GM19324 (cell line): ENCODE results near the gene EDN3.
"Not testable (repeated sequence)": the region's sequence is repeated elsewhere in the genome, so short reads cannot be mapped to it uniquely, and the experiment has no call there.

Source experiments
- ATAC-seq: cut with Tn5 transposase; IDR thresholded peaks from one replicate; pipeline ENCODE4 v1.9.1; 2021; ENCODE audit warnings: mild to moderate bottlenecking, moderate library complexity; ENCODE audit not compliant: unreplicated experiment, low FRiP score

The EDN3 gene

GRCh38 chr20:59358793-59359192, 58.4 kb downstream of the EDN3 start:
- not testable (repeated sequence) for ATAC-seq

- no peak for ATAC-seq
Observed at GRCh38 chr20:59359906-59360725, 59.7 kb downstream of the EDN3 start.

GRCh38 chr20:59360934-59361333, 60.5 kb downstream of the EDN3 start:
- ATAC-seq = no peak

GRCh38 chr20:59361411-59361810, 61.0 kb downstream of the EDN3 start:
- no peak for ATAC-seq

GRCh38 chr20:59363101-59363500, 62.7 kb downstream of the EDN3 start:
- ATAC-seq = no peak

- no peak for ATAC-seq
Observed at GRCh38 chr20:59364611-59365010, 64.2 kb downstream of the EDN3 start.

- no peak for ATAC-seq
Observed at GRCh38 chr20:59365611-59366285, 65.3 kb downstream of the EDN3 start.

- no peak for ATAC-seq
Observed at GRCh38 chr20:59371431-59371830, 71.0 kb downstream of the EDN3 start.

- ATAC-seq = no peak
Observed at GRCh38 chr20:59374261-59374660, 73.8 kb downstream of the EDN3 start.

GRCh38 chr20:59375541-59375940, 75.1 kb downstream of the EDN3 start:
- no peak for ATAC-seq
